GM23338 (cell line): Measurements from ENCODE around the gene TEX14. TPM values are rescaled to one million over a fixed set of nuclear protein-coding genes. Genes with fewer than 3 reads are reported as not detected.

ENCODE experiments used
- ATAC-seq: fragments of 200-7000 bp; cut with Tn5 transposase; 3 replicates; pipeline ENCODE4 v1.9.1; 2020
- DNase-seq: peaks from one replicate; pipeline ENCODE4 v3.0.0-alpha.2; 2015; ENCODE audit warnings: low spot score
- H2AFZ ChIP-seq: fragments of 200-600 bp; sonication (generic); 2 replicates; pipeline ENCODE4 v1.8.0; 2016; ENCODE audit warnings: antibody characterized with exemption, mild to moderate bottlenecking, moderate library complexity
- H3F3A ChIP-seq: fragments of 200-600 bp; sonication (generic); replicated peaks from 2 replicates; pipeline ENCODE4 v1.8.0; 2017; ENCODE audit warnings: antibody characterized with exemption, mixed run types, low read depth
- H3K27ac ChIP-seq: fragments of 200-600 bp; sonication (generic); 2 replicates; pipeline ENCODE4 v1.6.1; 2016; ENCODE audit warnings: low read depth
- H3K27me3 ChIP-seq: fragments of 200-600 bp; sonication (generic); 2 replicates; pipeline ENCODE4 v1.8.0; 2016; ENCODE audit warnings: mild to moderate bottlenecking, mixed run types, moderate library complexity; ENCODE audit not compliant: insufficient read depth
- H3K36me3 ChIP-seq: fragments of 200-600 bp; sonication (generic); 2 replicates; pipeline ENCODE4 v1.8.0; 2016; ENCODE audit warnings: mild to moderate bottlenecking; ENCODE audit not compliant: insufficient read depth
- H3K4me1 ChIP-seq: fragments of 200-600 bp; sonication (generic); 2 replicates; pipeline ENCODE4 v1.8.0; 2016; ENCODE audit warnings: mild to moderate bottlenecking, moderate library complexity; ENCODE audit not compliant: insufficient read depth
- H3K4me2 ChIP-seq: fragments of 200-600 bp; sonication (generic); 2 replicates; pipeline ENCODE4 v1.7.1; 2017; ENCODE audit warnings: mixed run types
- H3K4me3 ChIP-seq: fragments of 200-600 bp; sonication (generic); 2 replicates; pipeline ENCODE4 v1.6.1; 2016; ENCODE audit warnings: mixed run types
- H3K79me2 ChIP-seq: fragments of 200-600 bp; sonication (generic); replicated peaks from 2 replicates; pipeline ENCODE4 v1.8.0; 2017; ENCODE audit warnings: mild to moderate bottlenecking; ENCODE audit not compliant: insufficient read depth
- H3K9me2 ChIP-seq: fragments of 200-600 bp; sonication (generic); 2 replicates; pipeline ENCODE4 v1.8.0; 2017; ENCODE audit not compliant: insufficient read depth
- H4K20me1 ChIP-seq: fragments of 200-600 bp; sonication (generic); replicated peaks from 2 replicates; pipeline ENCODE4 v1.8.0; 2017; ENCODE audit warnings: mild to moderate bottlenecking; ENCODE audit not compliant: insufficient read depth
- H3K27ac Mint-ChIP-seq: 2 replicates; pipeline ENCODE4 v1.8.0; 2020; ENCODE audit warnings: inconsistent platforms, mild to moderate bottlenecking, moderate library complexity, mixed read lengths
- H3K27me3 Mint-ChIP-seq: 3 replicates; pipeline ENCODE4 v1.8.0; 2022; ENCODE audit warnings: low read depth, mild to moderate bottlenecking, moderate library complexity, mixed read lengths, inconsistent platforms; ENCODE audit not compliant: insufficient read depth, poor library complexity
- H3K36me3 Mint-ChIP-seq: 3 replicates; pipeline ENCODE4 v1.8.0; 2021; ENCODE audit warnings: low read depth, mild to moderate bottlenecking, inconsistent platforms, moderate library complexity, mixed read lengths
- H3K4me1 Mint-ChIP-seq: 3 replicates; pipeline ENCODE4 v1.8.0; 2020; ENCODE audit warnings: mild to moderate bottlenecking, inconsistent platforms, mixed read lengths
- H3K4me3 Mint-ChIP-seq: 3 replicates; pipeline ENCODE4 v1.8.0; 2021; ENCODE audit warnings: moderate library complexity, mild to moderate bottlenecking, inconsistent platforms, mixed read lengths
- H3K9me3 Mint-ChIP-seq: 3 replicates; pipeline ENCODE4 v1.8.0; 2020; ENCODE audit warnings: moderate library complexity, mild to moderate bottlenecking, inconsistent platforms, mixed read lengths
- CREB1 ChIP-seq: fragments of 250-450 bp; sonication (Bioruptor Pico); IDR thresholded peaks from 2 replicates; pipeline ENCODE4 v1.5.0; 2020; ENCODE audit warnings: low read depth, mild to moderate bottlenecking, moderate library complexity
- EZH2 ChIP-seq: fragments of 200-600 bp; sonication (generic); IDR thresholded peaks from one replicate; pipeline ENCODE4 v1.8.0; 2017; ENCODE audit warnings: antibody characterized with exemption, mild to moderate bottlenecking, low read depth; ENCODE audit not compliant: unreplicated experiment
- JUNB ChIP-seq: IDR thresholded peaks from one replicate; pipeline ENCODE4 v1.6.1; 2016; ENCODE audit warnings: antibody characterized with exemption; ENCODE audit not compliant: unreplicated experiment
- NANOG ChIP-seq: IDR thresholded peaks from 2 replicates; pipeline ENCODE4 v1.6.1; 2016; ENCODE audit warnings: antibody characterized with exemption, borderline replicate concordance
- POLR2AphosphoS5 ChIP-seq: IDR thresholded peaks from 2 replicates; pipeline ENCODE4 v1.6.1; 2016; ENCODE audit warnings: antibody characterized with exemption, low read depth
- STAT1 ChIP-seq: IDR thresholded peaks from one replicate; pipeline ENCODE4 v1.6.1; 2016; ENCODE audit warnings: antibody characterized with exemption; ENCODE audit not compliant: unreplicated experiment
- ZNF331 ChIP-seq: fragments of 250-450 bp; sonication (Bioruptor Pico); IDR thresholded peaks from 2 replicates; pipeline ENCODE4 v1.5.0; 2020; ENCODE audit warnings: low read depth, mild to moderate bottlenecking, moderate library complexity
- polyA plus RNA-seq: library from polyadenylated mRNA; unstranded; fragments of >200 nt; fragmentation: Nextera tagmentation; extraction: Ambion mirVana; gene quantifications from 2 replicates; pipeline ENCODE4 v1.2.1, GENCODE V29; 2016
- total RNA-seq: library from RNA; depleted of rRNA; stranded (reverse); fragments of >200 nt; shearing (Covaris generic); gene quantifications from 2 replicates; pipeline ENCODE4 v1.2.3, GENCODE V29; 2014
- TF ChIP-seq, protein P1 (sequence below), 2 experiments: fragments of 200-600 bp in 1 of 2; sonication (generic) in 1 of 2; conservative IDR thresholded peaks; 2 replicates each; pipeline versions ENCODE4 v1.5.1 to v1.6.1; 2016 to 2017; ENCODE audit warnings: antibody characterized with exemption in 2 of 2, low read depth in 2 of 2, mild to moderate bottlenecking in 2 of 2, moderate library complexity in 1 of 2
- TF ChIP-seq, protein P2 (sequence below): IDR thresholded peaks from 2 replicates; pipeline ENCODE4 v1.6.1; 2016; ENCODE audit warnings: antibody characterized with exemption
- TF ChIP-seq, protein P3 (sequence below): fragments of 250-450 bp; sonication (Bioruptor Pico); IDR thresholded peaks from 2 replicates; pipeline ENCODE4 v1.5.0; 2020; ENCODE audit warnings: mild to moderate bottlenecking, moderate library complexity
- TF ChIP-seq, protein P4 (sequence below): IDR thresholded peaks from one replicate; pipeline ENCODE4 v1.6.1; 2018; ENCODE audit warnings: antibody characterized with exemption; ENCODE audit not compliant: unreplicated experiment

Gene TEX14
- total and polyA plus RNA-seq, 2 experiments from 2014 or later: 0.80 to 2.6 TPM

DNA sequence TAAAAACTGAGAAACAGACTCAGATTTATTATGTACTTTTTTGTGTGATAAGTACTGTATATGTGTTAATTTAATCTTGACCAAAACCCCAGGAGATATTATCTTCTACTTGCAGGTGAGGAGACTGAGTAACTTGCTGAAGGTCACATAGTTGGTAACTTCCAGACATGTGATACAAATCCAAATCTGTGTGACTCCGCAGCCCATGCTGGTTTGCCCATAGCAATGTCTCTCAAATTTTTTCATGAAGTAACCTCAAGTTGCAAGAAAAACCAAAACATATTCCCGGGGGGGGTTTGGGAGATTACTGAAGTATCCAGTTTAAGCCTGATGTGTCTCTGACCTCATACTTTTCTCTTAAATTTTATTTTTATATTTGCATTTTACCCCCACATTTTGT is 3.3 kb downstream of the TEX14 start:
- H3K27ac ChIP-seq: no peak overlapping the region
- 0 out of 2 replicates have a peak, but pooled peaks cover 3% of the 10 kb centered on the region for H3F3A ChIP-seq
- H3K36me3 Mint-ChIP-seq: no peaks in the 10 kb centered on the region
- ATAC-seq (no peak), DNase-seq (no peak)
- TF ChIP-seq, protein P1, sequence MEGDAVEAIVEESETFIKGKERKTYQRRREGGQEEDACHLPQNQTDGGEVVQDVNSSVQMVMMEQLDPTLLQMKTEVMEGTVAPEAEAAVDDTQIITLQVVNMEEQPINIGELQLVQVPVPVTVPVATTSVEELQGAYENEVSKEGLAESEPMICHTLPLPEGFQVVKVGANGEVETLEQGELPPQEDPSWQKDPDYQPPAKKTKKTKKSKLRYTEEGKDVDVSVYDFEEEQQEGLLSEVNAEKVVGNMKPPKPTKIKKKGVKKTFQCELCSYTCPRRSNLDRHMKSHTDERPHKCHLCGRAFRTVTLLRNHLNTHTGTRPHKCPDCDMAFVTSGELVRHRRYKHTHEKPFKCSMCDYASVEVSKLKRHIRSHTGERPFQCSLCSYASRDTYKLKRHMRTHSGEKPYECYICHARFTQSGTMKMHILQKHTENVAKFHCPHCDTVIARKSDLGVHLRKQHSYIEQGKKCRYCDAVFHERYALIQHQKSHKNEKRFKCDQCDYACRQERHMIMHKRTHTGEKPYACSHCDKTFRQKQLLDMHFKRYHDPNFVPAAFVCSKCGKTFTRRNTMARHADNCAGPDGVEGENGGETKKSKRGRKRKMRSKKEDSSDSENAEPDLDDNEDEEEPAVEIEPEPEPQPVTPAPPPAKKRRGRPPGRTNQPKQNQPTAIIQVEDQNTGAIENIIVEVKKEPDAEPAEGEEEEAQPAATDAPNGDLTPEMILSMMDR (conservative IDR thresholded peaks at IDR 0.05; ENCODE audit: low read depth in 2 of 2): no peak
- TF ChIP-seq, protein P2, sequence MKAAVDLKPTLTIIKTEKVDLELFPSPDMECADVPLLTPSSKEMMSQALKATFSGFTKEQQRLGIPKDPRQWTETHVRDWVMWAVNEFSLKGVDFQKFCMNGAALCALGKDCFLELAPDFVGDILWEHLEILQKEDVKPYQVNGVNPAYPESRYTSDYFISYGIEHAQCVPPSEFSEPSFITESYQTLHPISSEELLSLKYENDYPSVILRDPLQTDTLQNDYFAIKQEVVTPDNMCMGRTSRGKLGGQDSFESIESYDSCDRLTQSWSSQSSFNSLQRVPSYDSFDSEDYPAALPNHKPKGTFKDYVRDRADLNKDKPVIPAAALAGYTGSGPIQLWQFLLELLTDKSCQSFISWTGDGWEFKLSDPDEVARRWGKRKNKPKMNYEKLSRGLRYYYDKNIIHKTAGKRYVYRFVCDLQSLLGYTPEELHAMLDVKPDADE: no peak
- TF ChIP-seq ZNF331 (no peak), STAT1 (no peak), JUNB (no peak), EZH2 (no peak), POLR2AphosphoS5 (no peak), CREB1 (CRISPR knock-in tag) (no peak), NANOG (no peak)
- TF ChIP-seq, protein P3, sequence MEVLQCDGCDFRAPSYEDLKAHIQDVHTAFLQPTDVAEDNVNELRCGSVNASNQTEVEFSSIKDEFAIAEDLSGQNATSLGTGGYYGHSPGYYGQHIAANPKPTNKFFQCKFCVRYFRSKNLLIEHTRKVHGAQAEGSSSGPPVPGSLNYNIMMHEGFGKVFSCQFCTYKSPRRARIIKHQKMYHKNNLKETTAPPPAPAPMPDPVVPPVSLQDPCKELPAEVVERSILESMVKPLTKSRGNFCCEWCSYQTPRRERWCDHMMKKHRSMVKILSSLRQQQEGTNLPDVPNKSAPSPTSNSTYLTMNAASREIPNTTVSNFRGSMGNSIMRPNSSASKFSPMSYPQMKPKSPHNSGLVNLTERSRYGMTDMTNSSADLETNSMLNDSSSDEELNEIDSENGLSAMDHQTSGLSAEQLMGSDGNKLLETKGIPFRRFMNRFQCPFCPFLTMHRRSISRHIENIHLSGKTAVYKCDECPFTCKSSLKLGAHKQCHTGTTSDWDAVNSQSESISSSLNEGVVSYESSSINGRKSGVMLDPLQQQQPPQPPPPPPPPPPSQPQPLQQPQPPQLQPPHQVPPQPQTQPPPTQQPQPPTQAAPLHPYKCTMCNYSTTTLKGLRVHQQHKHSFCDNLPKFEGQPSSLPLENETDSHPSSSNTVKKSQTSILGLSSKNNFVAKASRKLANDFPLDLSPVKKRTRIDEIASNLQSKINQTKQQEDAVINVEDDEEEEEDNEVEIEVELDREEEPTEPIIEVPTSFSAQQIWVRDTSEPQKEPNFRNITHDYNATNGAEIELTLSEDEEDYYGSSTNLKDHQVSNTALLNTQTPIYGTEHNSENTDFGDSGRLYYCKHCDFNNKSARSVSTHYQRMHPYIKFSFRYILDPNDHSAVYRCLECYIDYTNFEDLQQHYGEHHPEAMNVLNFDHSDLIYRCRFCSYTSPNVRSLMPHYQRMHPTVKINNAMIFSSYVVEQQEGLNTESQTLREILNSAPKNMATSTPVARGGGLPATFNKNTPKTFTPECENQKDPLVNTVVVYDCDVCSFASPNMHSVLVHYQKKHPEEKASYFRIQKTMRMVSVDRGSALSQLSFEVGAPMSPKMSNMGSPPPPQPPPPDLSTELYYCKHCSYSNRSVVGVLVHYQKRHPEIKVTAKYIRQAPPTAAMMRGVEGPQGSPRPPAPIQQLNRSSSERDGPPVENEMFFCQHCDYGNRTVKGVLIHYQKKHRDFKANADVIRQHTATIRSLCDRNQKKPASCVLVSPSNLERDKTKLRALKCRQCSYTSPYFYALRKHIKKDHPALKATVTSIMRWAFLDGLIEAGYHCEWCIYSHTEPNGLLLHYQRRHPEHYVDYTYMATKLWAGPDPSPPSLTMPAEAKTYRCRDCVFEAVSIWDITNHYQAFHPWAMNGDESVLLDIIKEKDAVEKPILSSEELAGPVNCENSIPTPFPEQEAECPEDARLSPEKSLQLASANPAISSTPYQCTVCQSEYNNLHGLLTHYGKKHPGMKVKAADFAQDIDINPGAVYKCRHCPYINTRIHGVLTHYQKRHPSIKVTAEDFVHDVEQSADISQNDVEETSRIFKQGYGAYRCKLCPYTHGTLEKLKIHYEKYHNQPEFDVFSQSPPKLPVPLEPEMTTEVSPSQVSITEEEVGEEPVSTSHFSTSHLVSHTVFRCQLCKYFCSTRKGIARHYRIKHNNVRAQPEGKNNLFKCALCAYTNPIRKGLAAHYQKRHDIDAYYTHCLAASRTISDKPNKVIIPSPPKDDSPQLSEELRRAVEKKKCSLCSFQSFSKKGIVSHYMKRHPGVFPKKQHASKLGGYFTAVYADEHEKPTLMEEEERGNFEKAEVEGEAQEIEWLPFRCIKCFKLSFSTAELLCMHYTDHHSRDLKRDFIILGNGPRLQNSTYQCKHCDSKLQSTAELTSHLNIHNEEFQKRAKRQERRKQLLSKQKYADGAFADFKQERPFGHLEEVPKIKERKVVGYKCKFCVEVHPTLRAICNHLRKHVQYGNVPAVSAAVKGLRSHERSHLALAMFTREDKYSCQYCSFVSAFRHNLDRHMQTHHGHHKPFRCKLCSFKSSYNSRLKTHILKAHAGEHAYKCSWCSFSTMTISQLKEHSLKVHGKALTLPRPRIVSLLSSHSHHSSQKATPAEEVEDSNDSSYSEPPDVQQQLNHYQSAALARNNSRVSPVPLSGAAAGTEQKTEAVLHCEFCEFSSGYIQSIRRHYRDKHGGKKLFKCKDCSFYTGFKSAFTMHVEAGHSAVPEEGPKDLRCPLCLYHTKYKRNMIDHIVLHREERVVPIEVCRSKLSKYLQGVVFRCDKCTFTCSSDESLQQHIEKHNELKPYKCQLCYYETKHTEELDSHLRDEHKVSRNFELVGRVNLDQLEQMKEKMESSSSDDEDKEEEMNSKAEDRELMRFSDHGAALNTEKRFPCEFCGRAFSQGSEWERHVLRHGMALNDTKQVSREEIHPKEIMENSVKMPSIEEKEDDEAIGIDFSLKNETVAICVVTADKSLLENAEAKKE (CRISPR knock-in tag): no peak
- TF ChIP-seq, protein P4, sequence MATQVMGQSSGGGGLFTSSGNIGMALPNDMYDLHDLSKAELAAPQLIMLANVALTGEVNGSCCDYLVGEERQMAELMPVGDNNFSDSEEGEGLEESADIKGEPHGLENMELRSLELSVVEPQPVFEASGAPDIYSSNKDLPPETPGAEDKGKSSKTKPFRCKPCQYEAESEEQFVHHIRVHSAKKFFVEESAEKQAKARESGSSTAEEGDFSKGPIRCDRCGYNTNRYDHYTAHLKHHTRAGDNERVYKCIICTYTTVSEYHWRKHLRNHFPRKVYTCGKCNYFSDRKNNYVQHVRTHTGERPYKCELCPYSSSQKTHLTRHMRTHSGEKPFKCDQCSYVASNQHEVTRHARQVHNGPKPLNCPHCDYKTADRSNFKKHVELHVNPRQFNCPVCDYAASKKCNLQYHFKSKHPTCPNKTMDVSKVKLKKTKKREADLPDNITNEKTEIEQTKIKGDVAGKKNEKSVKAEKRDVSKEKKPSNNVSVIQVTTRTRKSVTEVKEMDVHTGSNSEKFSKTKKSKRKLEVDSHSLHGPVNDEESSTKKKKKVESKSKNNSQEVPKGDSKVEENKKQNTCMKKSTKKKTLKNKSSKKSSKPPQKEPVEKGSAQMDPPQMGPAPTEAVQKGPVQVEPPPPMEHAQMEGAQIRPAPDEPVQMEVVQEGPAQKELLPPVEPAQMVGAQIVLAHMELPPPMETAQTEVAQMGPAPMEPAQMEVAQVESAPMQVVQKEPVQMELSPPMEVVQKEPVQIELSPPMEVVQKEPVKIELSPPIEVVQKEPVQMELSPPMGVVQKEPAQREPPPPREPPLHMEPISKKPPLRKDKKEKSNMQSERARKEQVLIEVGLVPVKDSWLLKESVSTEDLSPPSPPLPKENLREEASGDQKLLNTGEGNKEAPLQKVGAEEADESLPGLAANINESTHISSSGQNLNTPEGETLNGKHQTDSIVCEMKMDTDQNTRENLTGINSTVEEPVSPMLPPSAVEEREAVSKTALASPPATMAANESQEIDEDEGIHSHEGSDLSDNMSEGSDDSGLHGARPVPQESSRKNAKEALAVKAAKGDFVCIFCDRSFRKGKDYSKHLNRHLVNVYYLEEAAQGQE: no peak
- no peaks in the 10 kb centered on the region for H3K36me3 ChIP-seq
- no peak overlapping the region for H3K4me3 Mint-ChIP-seq
- H3K9me2 ChIP-seq: no peaks in the 10 kb centered on the region
- H3K27me3 Mint-ChIP-seq: peaks cover 5% of the 10 kb centered on the region
- no peaks in the 10 kb centered on the region for H3K79me2 ChIP-seq
- no peak overlapping the region for H3K4me2 ChIP-seq
- no peak overlapping the region for H2AFZ ChIP-seq
- H3K27me3 ChIP-seq: no peaks in the 10 kb centered on the region
- peaks cover 7% of the 10 kb centered on the region for H3K4me1 Mint-ChIP-seq
- no peak overlapping the region for H3K4me3 ChIP-seq
- peaks cover 3% of the 10 kb centered on the region; the same call in 1 of the 2 replicates for H3K4me1 ChIP-seq
- no peaks in the 10 kb centered on the region for H3K9me3 Mint-ChIP-seq
- H3K27ac Mint-ChIP-seq: no peak overlapping the region
- H4K20me1 ChIP-seq: no peaks in the 10 kb centered on the region
